Endothelial cell of umbilical vein (primary cell): ENCODE data around the gene HTR6. TPM values are rescaled to one million over a fixed set of nuclear protein-coding genes. Genes with fewer than 3 reads are reported as not detected.

ENCODE experiments used
- BruUV-seq: library from RNA; stranded (reverse); fragments of 400-500 nt; replicated peaks from 2 replicates; lab custom pipeline; 2021; lab: Mats Ljungman, UMichigan
- CTCF ChIA-PET: fragments of 300-600, 350-600 bp; sonication (Branson Sonifier 250); formaldehyde crosslinking; loops from one replicate; lab custom pipeline; 2021; ENCODE audit warnings: antibody characterized with exemption, inconsistent platforms; lab: Charles Lee
- POLR2A ChIA-PET: fragments of 300-600, 350-600 bp; sonication (Branson Sonifier 250); formaldehyde crosslinking; loops from one replicate; lab custom pipeline; 2021; ENCODE audit warnings: antibody characterized with exemption, inconsistent platforms; lab: Charles Lee
- DNase-seq: peaks from one replicate; pipeline ENCODE4 v3.0.0-alpha.2; 2011; ENCODE audit warnings: low read depth, low spot score
- FAIRE-seq: peaks from 2 replicates; lab custom pipeline; 2011; peaks lifted over from hg19 to GRCh38; lab: Jason Lieb, UNC
- H2AFZ ChIP-seq: 2 replicates; pipeline ENCODE4 v1.6.0; 2012; ENCODE audit warnings: low read depth, low read length, control low read depth, inconsistent platforms
- H3K27ac ChIP-seq: 2 replicates; pipeline ENCODE4 v1.5.1; 2011; ENCODE audit warnings: low read depth, mild to moderate bottlenecking, control low read depth, low read length, moderate library complexity; ENCODE audit not compliant: insufficient read depth
- H3K27me3 ChIP-seq, 2 experiments: 2 replicates each; pipeline versions ENCODE4 v1.6.0 to v1.6.1; 2011; ENCODE audit warnings: low read length in 2 of 2, mixed read lengths in 1 of 2; ENCODE audit not compliant: control insufficient read depth in 2 of 2, insufficient read depth in 2 of 2
- H3K36me3 ChIP-seq, 2 experiments: 2 replicates in 1 of 2; 3 replicates in 1 of 2; pipeline ENCODE4 v1.5.1; 2011; ENCODE audit warnings: low read length in 2 of 2, mild to moderate bottlenecking in 1 of 2, moderate library complexity in 1 of 2; ENCODE audit not compliant: control insufficient read depth in 2 of 2, insufficient read depth in 2 of 2; ENCODE audit errors: extremely low read depth in 1 of 2
- H3K4me1 ChIP-seq: 3 replicates; pipeline ENCODE4 v1.5.1; 2011; ENCODE audit warnings: mild to moderate bottlenecking, low read length; ENCODE audit not compliant: control insufficient read depth, insufficient read depth; ENCODE audit errors: extremely low read depth
- H3K4me2 ChIP-seq: 2 replicates; pipeline ENCODE4 v1.6.1; 2011; ENCODE audit warnings: low read length, control low read depth, mixed read lengths; ENCODE audit not compliant: insufficient read depth
- H3K4me3 ChIP-seq, 3 experiments: fragments of 200-600 bp in 1 of 3; sonication (generic), shearing (Covaris generic) in 1 of 3; replicated peaks in 1 of 3; 2 replicates each; pipeline ENCODE4 v1.5.1; 2011 to 2016; ENCODE audit warnings: control low read depth in 3 of 3, low read length in 3 of 3, mild to moderate bottlenecking in 2 of 3, inconsistent platforms in 1 of 3, low read depth in 1 of 3, moderate library complexity in 1 of 3; ENCODE audit not compliant: insufficient read depth in 1 of 3
- H3K79me2 ChIP-seq: 2 replicates; pipeline ENCODE4 v1.6.0; 2012; ENCODE audit warnings: low read length, inconsistent platforms; ENCODE audit not compliant: control insufficient read depth, insufficient read depth
- H3K9ac ChIP-seq: replicated peaks from 2 replicates; pipeline ENCODE3; 2011; ENCODE audit warnings: low read length, control low read depth; ENCODE audit not compliant: insufficient read depth; ENCODE audit errors: extremely low read depth
- H3K9me1 ChIP-seq: replicated peaks from 3 replicates; pipeline ENCODE4 v1.6.0; 2011; ENCODE audit warnings: mild to moderate bottlenecking, low read length; ENCODE audit not compliant: control insufficient read depth, insufficient read depth; ENCODE audit errors: extremely low read depth
- H3K9me3 ChIP-seq: replicated peaks from 2 replicates; pipeline ENCODE4 v1.5.1; 2012; ENCODE audit warnings: low read length, inconsistent platforms; ENCODE audit not compliant: control insufficient read depth, insufficient read depth
- H4K20me1 ChIP-seq: replicated peaks from 2 replicates; pipeline ENCODE3; 2011; ENCODE audit warnings: mild to moderate bottlenecking, low read length; ENCODE audit not compliant: control insufficient read depth, insufficient read depth; ENCODE audit errors: extremely low read depth
- CTCF ChIP-seq, 2 donors: IDR thresholded peaks; 1 replicate in 1 of 2; 2 replicates in 1 of 2; pipeline ENCODE4 v1.5.1; 2011; ENCODE audit warnings: low read length in 2 of 2, mild to moderate bottlenecking in 2 of 2, moderate library complexity in 2 of 2, control low read depth in 1 of 2, inconsistent platforms in 1 of 2, low read depth in 1 of 2; ENCODE audit not compliant: insufficient read depth in 1 of 2; ENCODE audit errors: extremely low read depth in 1 of 2
- EZH2 ChIP-seq: IDR thresholded peaks from 2 replicates; pipeline ENCODE4 v1.6.1; 2012; ENCODE audit warnings: borderline replicate concordance, low read depth, mild to moderate bottlenecking, moderate library complexity, low read length, inconsistent platforms; ENCODE audit not compliant: severe bottlenecking
- FOS ChIP-seq: IDR thresholded peaks from 2 replicates; pipeline ENCODE4 v1.6.1; 2011; ENCODE audit warnings: mild to moderate bottlenecking, low read length, moderate library complexity, borderline replicate concordance; ENCODE audit not compliant: insufficient read depth
- GATA2 ChIP-seq: IDR thresholded peaks from 2 replicates; pipeline ENCODE4 v1.7.0; 2011; ENCODE audit warnings: low read depth, mild to moderate bottlenecking, moderate library complexity, mixed read lengths, low read length; ENCODE audit not compliant: insufficient read length, insufficient read depth
- JUN ChIP-seq: IDR thresholded peaks from 2 replicates; pipeline ENCODE4 v1.6.1; 2011; ENCODE audit warnings: borderline replicate concordance, low read depth; ENCODE audit not compliant: insufficient read length, insufficient read depth
- MAX ChIP-seq: IDR thresholded peaks from 2 replicates; pipeline ENCODE4 v1.6.1; 2011; ENCODE audit not compliant: insufficient read depth, insufficient read length
- MYC ChIP-seq: IDR thresholded peaks from one replicate; pipeline ENCODE4 v1.6.1; 2011; ENCODE audit warnings: mild to moderate bottlenecking, low read depth, low read length
- POLR2A ChIP-seq: IDR thresholded peaks from 2 replicates; pipeline ENCODE4 v1.6.1; 2012; ENCODE audit warnings: low read depth, mild to moderate bottlenecking, control low read depth, low read length
- POLR2AphosphoS5 ChIP-seq: IDR thresholded peaks from 2 replicates; pipeline ENCODE4 v1.6.1; 2012; ENCODE audit warnings: low read depth, mild to moderate bottlenecking, control low read depth, low read length, moderate library complexity; ENCODE audit not compliant: insufficient read depth
- dilution Hi-C: fragments of 300-500 bp; cut with MboI; formaldehyde crosslinking; loops from one replicate; pipeline ENCODE4 v1.15.0; 2019; ENCODE audit warnings: low sequenced_read_pairs; ENCODE audit not compliant: extremely low pct_ligation_motif_present
- intact Hi-C: fragments of 100-400 bp; cut with micrococcal nuclease; formaldehyde crosslinking; loops from one replicate; pipeline ENCODE4 v1.10.0; 2022
- polyA plus RNA-seq, 4 experiments: library from polyadenylated mRNA; depleted of rRNA in 3 of 4; stranded (reverse) in 3 of 4; unstranded in 1 of 4; fragments of >200 nt; gene quantifications; 2 replicates each; pipeline versions ENCODE4 v1.2.1 to v1.2.3, GENCODE V29; 2011 to 2012; ENCODE audit warnings: missing spikeins in 1 of 4
- total RNA-seq: library from RNA; stranded (reverse); gene quantifications from 2 replicates; pipeline ENCODE4 v1.2.3, GENCODE V29; 2021

The HTR6 gene
- total and polyA plus RNA-seq, 2 donors (not counting 3 experiments of a cell fraction or from before 2014, with no cell fraction given) = not detected

- Histone ChIP-seq H3K27me3 (peaks cover 26 to 38% of the 10 kb centered on the region in 2 experiments), H2AFZ (no peak overlapping the region), H3K9ac (no peak overlapping the region), H3K4me1 (peaks cover 3% of the 10 kb centered on the region), H3K27ac (no peak overlapping the region), H3K9me3 (no peaks in the 10 kb centered on the region), H3K9me1 (no peaks in the 10 kb centered on the region), H4K20me1 (no peaks in the 10 kb centered on the region), H3K4me3 (no peak overlapping the region), H3K4me2 (no peak overlapping the region), H3K79me2 (no peaks in the 10 kb centered on the region), H3K36me3 (no peaks in the 10 kb centered on the region)
- no TSS peak for BruUV-seq
- TF ChIP-seq CTCF (IDR thresholded peaks at IDR 0.05; ENCODE audit: extremely low read depth in 1 of 2, insufficient read depth in 1 of 2, low read depth in 1 of 2, low read length in 2 of 2) (peak; percentile 36 to 56), JUN (no peak)
- dilution Hi-C loops (no loop called here), intact Hi-C loops (loop anchor here (1.0 to 5.0 kb wide), 3 partner anchors 43 to 221 kb away; partner anchors contain the start of gene OTUD3)
- DNase-seq (peak; percentile 57), FAIRE-seq (peak; percentile 75)
- CTCF ChIA-PET = interaction anchor here (0.6 to 6.3 kb wide), 30 partner anchors 8 to 755 kb away, joined by 3 to 200 read pairs (median 5); no protein-coding TSS in a partner anchor
- POLR2A ChIA-PET = interaction anchor here (0.6 kb wide), 1 partner anchor 106 kb away, joined by 6 read pairs; no protein-coding TSS in a partner anchor
Measured at GRCh38 chr1:19661721-19662228, 2.9 kb upstream of the HTR6 start.

- Histone ChIP-seq H2AFZ (no peak overlapping the region), H3K4me1 (peaks cover 3% of the 10 kb centered on the region), H4K20me1 (no peaks in the 10 kb centered on the region), H3K9me3 (no peaks in the 10 kb centered on the region), H3K36me3 (no peaks in the 10 kb centered on the region), H3K9me1 (no peaks in the 10 kb centered on the region), H3K27ac (no peak overlapping the region), H3K4me3 (no peak overlapping the region), H3K4me2 (no peak overlapping the region), H3K79me2 (no peaks in the 10 kb centered on the region), H3K9ac (no peak overlapping the region), H3K27me3 (peaks cover 28 to 41% of the 10 kb centered on the region in 2 experiments)
- intact Hi-C loops = loop anchor here (5.0 kb wide), 1 partner anchor 220 kb away; the partner anchor contains the start of gene OTUD3
- BruUV-seq = no TSS peak
- POLR2A ChIA-PET = interaction anchor here (0.6 kb wide), 2 partner anchors 107 to 331 kb away, joined by 5 to 6 read pairs; no protein-coding TSS in a partner anchor
- TF ChIP-seq CTCF (IDR thresholded peaks at IDR 0.05; ENCODE audit: extremely low read depth in 1 of 2, insufficient read depth in 1 of 2, low read depth in 1 of 2, low read length in 2 of 2) = no peak
- TF ChIP-seq MYC = no peak
- TF ChIP-seq FOS = no peak
- no peak for TF ChIP-seq POLR2AphosphoS5
- no peak for TF ChIP-seq JUN
- no peak for TF ChIP-seq EZH2
- no peak for TF ChIP-seq GATA2
- no peak for TF ChIP-seq POLR2A
- TF ChIP-seq MAX = no peak
- dilution Hi-C loops = no loop called here
- FAIRE-seq = no peak
- no peak for DNase-seq
- CTCF ChIA-PET = interaction anchor here (0.6 to 6.3 kb wide), 24 partner anchors 9 to 755 kb away, joined by 3 to 200 read pairs (median 5); no protein-coding TSS in a partner anchor
Measured at GRCh38 chr1:19662313-19662712, 2.4 kb upstream of the HTR6 start.
